ENCODE data around the gene DIPK1A.

DIPK1A gene

DNA sequence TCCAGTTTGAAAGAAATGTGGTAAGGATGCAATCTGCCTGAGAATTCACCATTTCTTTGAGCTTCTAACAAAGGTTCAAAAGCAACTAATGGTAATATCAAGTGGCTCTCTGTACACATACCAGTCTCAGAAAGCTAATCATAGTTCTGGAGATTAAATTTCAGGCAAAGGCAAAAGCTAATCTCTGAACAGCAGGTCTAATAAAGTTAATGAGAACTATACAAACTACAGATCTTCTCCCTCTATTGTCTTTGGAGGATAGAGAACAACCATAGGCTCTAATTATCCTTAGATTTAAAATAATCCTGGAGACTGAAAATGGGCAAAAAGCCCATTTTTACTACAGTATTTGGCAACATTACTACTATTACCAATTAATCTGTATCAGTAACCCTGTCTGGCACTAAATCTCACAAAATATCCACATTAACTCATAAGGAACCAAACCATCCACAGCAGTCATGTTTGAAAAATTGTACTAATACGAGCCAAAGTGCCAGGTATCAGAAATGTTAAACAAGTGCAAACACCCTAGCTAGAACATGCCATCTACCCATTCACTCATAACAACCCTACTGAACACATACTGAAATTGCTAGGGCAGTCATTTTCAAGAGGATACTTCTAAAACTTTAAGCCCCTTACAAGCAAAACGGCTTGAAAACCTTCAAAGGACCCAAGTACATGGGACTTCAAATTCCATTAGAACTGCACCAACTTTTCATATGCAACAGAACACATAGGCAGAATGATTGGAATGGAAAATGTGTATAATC is 4.8 kb downstream of the DIPK1A start:
- DNase-seq = no peak
- peak overlapping the region; percentile 64; the same call in 1 of the 2 replicates for H3K9ac ChIP-seq (ENCODE audit: low read length)

DNA sequence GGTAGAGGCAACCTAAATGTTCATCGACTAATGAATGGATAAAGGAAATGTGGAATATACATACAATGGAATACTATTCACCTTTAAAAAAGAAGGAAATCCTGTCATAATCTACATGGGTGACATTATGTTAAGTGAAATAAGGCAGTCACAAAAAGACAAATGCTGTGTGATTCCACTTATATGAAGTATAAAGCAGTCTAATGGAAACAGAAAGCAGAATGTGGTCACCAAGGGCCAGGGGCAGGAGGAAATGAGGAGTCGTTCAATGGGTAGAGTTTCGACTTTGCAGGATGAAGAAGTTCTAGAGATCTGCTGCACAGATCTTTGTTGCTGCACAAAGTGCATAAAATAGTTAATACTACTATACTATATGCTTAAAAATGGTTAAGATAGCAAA is 7.8 kb downstream of the DIPK1A start:
- H3K4me3 ChIP-seq (ENCODE audit: low read length) = peak overlapping the region; percentile 43; the same call in 1 of the 2 replicates
- H3K79me2 ChIP-seq (ENCODE audit: low read length) = peaks cover 84% of the 10 kb centered on the region

More for the DNA sequence above, 4.8 kb downstream of the DIPK1A start:
- H3K4me3 ChIP-seq (ENCODE audit: low read length) = peak overlapping the region; percentile 30
- H3K9me3 ChIP-seq (replicated peaks; ENCODE audit: insufficient read depth, low read length) = no peaks in the 10 kb centered on the region
- no peak overlapping the region for H2AFZ ChIP-seq (ENCODE audit: low read length)
- H4K20me1 ChIP-seq (ENCODE audit: insufficient read depth, low read length) = no peaks in the 10 kb centered on the region
- no peaks in the 10 kb centered on the region for H3K36me3 ChIP-seq (replicated peaks; ENCODE audit: insufficient read depth, low read length)
- H3K27ac ChIP-seq (ENCODE audit: low read length) = peak overlapping the region; percentile 98
- peaks cover 40% of the 10 kb centered on the region for H3F3A ChIP-seq (ENCODE audit: insufficient read depth, low read length)
- peaks cover 84% of the 10 kb centered on the region for H3K79me2 ChIP-seq (ENCODE audit: low read length)
- H3K4me1 ChIP-seq (ENCODE audit: low read length) = peaks cover 41% of the 10 kb centered on the region
- peak overlapping the region; percentile 90 for H3K4me2 ChIP-seq (ENCODE audit: low read depth, low read length)
- no peak for TF ChIP-seq EZH2phosphoT487 (IDR thresholded peaks at IDR 0.05; ENCODE audit: low read length)
- no peaks in the 10 kb centered on the region for H3K27me3 ChIP-seq (replicated peaks; ENCODE audit: insufficient read depth, low read length)
- no peaks in the 10 kb centered on the region for H3K9me2 ChIP-seq (replicated peaks; ENCODE audit: insufficient read depth, low read length)

DNA sequence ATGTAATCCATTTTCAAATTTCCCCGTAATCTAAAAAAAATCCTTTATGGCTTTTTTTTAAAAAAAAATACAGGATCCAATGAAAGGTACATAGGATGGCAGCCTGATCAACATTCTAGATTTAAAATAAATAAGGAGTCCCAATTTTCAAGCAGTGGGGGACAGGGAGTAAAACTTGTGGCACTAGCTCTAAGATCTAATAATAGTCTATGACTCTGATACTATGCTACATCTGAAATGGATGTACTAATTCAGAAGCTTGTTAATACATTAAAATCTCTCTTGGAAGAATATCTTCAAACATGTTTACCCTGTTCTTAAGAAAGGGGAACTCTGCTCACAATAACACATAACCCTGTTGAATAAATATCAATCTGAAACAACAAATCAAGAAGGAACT is 8.5 kb downstream of the DIPK1A start:
- Histone ChIP-seq H3F3A (ENCODE audit: insufficient read depth, low read length) (peaks cover 39% of the 10 kb centered on the region), H3K27me3 (replicated peaks; ENCODE audit: insufficient read depth, low read length) (no peaks in the 10 kb centered on the region), H2AFZ (ENCODE audit: low read length) (no peak overlapping the region), H3K4me3 (ENCODE audit: low read length) (peak overlapping the region; percentile 43), H3K79me2 (ENCODE audit: low read length) (peaks cover 81% of the 10 kb centered on the region), H3K27ac (ENCODE audit: low read length) (peak overlapping the region; percentile 83), H4K20me1 (ENCODE audit: insufficient read depth, low read length) (no peaks in the 10 kb centered on the region), H3K4me1 (ENCODE audit: low read length) (peaks cover 47% of the 10 kb centered on the region), H3K36me3 (replicated peaks; ENCODE audit: insufficient read depth, low read length) (no peaks in the 10 kb centered on the region), H3K9ac (ENCODE audit: low read length) (peak overlapping the region; percentile 50; the same call in 1 of the 2 replicates), H3K4me2 (ENCODE audit: low read depth, low read length) (peak overlapping the region; percentile 79), H3K9me3 (replicated peaks; ENCODE audit: insufficient read depth, low read length) (no peaks in the 10 kb centered on the region), H3K9me2 (replicated peaks; ENCODE audit: insufficient read depth, low read length) (no peaks in the 10 kb centered on the region)
- DNase-seq = no peak
- TF ChIP-seq, protein P1, sequence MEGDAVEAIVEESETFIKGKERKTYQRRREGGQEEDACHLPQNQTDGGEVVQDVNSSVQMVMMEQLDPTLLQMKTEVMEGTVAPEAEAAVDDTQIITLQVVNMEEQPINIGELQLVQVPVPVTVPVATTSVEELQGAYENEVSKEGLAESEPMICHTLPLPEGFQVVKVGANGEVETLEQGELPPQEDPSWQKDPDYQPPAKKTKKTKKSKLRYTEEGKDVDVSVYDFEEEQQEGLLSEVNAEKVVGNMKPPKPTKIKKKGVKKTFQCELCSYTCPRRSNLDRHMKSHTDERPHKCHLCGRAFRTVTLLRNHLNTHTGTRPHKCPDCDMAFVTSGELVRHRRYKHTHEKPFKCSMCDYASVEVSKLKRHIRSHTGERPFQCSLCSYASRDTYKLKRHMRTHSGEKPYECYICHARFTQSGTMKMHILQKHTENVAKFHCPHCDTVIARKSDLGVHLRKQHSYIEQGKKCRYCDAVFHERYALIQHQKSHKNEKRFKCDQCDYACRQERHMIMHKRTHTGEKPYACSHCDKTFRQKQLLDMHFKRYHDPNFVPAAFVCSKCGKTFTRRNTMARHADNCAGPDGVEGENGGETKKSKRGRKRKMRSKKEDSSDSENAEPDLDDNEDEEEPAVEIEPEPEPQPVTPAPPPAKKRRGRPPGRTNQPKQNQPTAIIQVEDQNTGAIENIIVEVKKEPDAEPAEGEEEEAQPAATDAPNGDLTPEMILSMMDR (IDR thresholded peaks at IDR 0.05; ENCODE audit: low read length) = no peak
- TF ChIP-seq EZH2 (optimal IDR thresholded peaks at IDR 0.05; ENCODE audit: low read depth, low read length) = no peak
- no peak for TF ChIP-seq EZH2phosphoT487 (IDR thresholded peaks at IDR 0.05; ENCODE audit: low read length)

More for the DNA sequence above, 7.8 kb downstream of the DIPK1A start:
- Histone ChIP-seq H3K36me3 (replicated peaks; ENCODE audit: insufficient read depth, low read length) (no peaks in the 10 kb centered on the region), H3F3A (ENCODE audit: insufficient read depth, low read length) (peaks cover 45% of the 10 kb centered on the region), H3K9me3 (replicated peaks; ENCODE audit: insufficient read depth, low read length) (no peaks in the 10 kb centered on the region), H3K27ac (ENCODE audit: low read length) (peak overlapping the region; percentile 83; the same call in 1 of the 2 replicates), H3K4me2 (ENCODE audit: low read depth, low read length) (peak overlapping the region; percentile 79), H3K9me2 (replicated peaks; ENCODE audit: insufficient read depth, low read length) (no peaks in the 10 kb centered on the region), H2AFZ (ENCODE audit: low read length) (no peak overlapping the region), H3K4me1 (ENCODE audit: low read length) (peaks cover 51% of the 10 kb centered on the region), H4K20me1 (ENCODE audit: insufficient read depth, low read length) (no peaks in the 10 kb centered on the region), H3K27me3 (replicated peaks; ENCODE audit: insufficient read depth, low read length) (no peaks in the 10 kb centered on the region), H3K9ac (ENCODE audit: low read length) (peak overlapping the region; percentile 50; the same call in 1 of the 2 replicates)
- no peak for TF ChIP-seq EZH2 (optimal IDR thresholded peaks at IDR 0.05; ENCODE audit: low read depth, low read length)
- TF ChIP-seq EZH2phosphoT487 (IDR thresholded peaks at IDR 0.05; ENCODE audit: low read length) = no peak
- TF ChIP-seq, protein P1 (IDR thresholded peaks at IDR 0.05; ENCODE audit: low read length) = no peak
- peak; percentile 81 for DNase-seq
